Mucosa of stomach (tissue), 1 donor: ENCODE results near the gene MYO1D.
"Not testable (repeated sequence)": the region's sequence is repeated elsewhere in the genome, so short reads cannot be mapped to it uniquely, and the experiment has no call there.

Experiments used
- H3K27me3 ChIP-seq: one replicate; pipeline ENCODE4 v1.7.0; 2013; ENCODE audit warnings: mild to moderate bottlenecking, low read length; ENCODE audit not compliant: control insufficient read depth, insufficient read depth
- H3K36me3 ChIP-seq: one replicate; pipeline ENCODE4 v1.7.0; 2013; ENCODE audit warnings: low read length; ENCODE audit not compliant: control insufficient read depth, insufficient read depth
- H3K4me1 ChIP-seq: one replicate; pipeline ENCODE4 v1.7.0; 2013; ENCODE audit warnings: mild to moderate bottlenecking, low read length; ENCODE audit not compliant: control insufficient read depth, insufficient read depth
- H3K4me3 ChIP-seq: one replicate; pipeline ENCODE4 v1.7.0; 2013; ENCODE audit warnings: low read length
- H3K9ac ChIP-seq: one replicate; pipeline ENCODE4 v1.7.0; 2013; ENCODE audit warnings: mild to moderate bottlenecking, low read length, moderate library complexity
- H3K9me3 ChIP-seq: one replicate; pipeline ENCODE4 v1.7.0; 2013; ENCODE audit warnings: mild to moderate bottlenecking, low read length, moderate library complexity; ENCODE audit not compliant: control insufficient read depth
- donor health status: Pancreatic carcinoma.

The MYO1D gene

DNA sequence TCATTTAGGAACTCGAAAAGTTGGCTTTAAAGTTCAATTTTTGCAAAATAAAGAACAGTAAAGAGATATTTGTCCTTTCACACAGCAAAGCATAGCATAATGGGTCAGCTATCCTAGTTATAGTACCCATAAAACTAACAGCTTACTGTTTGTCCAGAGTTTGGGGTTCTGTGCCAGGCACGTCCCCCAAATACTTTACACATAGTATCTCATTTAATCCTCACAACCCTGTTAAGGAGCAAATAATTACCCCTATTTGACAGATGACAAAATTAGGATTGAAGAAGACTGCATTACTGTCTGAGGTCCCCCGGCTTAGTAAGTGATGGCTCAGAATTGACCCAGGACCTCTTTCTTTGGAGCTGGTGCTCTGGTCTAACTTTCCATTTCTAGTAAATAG lies 52.6 kb downstream of the MYO1D start:
- Histone ChIP-seq H3K27me3 (no peaks in the 10 kb centered on the region), H3K36me3 (no peaks in the 10 kb centered on the region), H3K9ac (no peak overlapping the region)

GRCh38 chr17:32822996-32823395 lies 53.9 kb downstream of the MYO1D start:
- Histone ChIP-seq H3K9ac (no peak overlapping the region), H3K4me3 (no peak overlapping the region), H3K36me3 (no peaks in the 10 kb centered on the region), H3K27me3 (no peaks in the 10 kb centered on the region), H3K9me3 (no peaks in the 10 kb centered on the region), H3K4me1 (peaks cover 15% of the 10 kb centered on the region)

More for the DNA sequence above, 52.6 kb downstream of the MYO1D start:
- Histone ChIP-seq H3K4me1 (peaks cover 22% of the 10 kb centered on the region), H3K4me3 (no peak overlapping the region), H3K9me3 (no peaks in the 10 kb centered on the region)

DNA sequence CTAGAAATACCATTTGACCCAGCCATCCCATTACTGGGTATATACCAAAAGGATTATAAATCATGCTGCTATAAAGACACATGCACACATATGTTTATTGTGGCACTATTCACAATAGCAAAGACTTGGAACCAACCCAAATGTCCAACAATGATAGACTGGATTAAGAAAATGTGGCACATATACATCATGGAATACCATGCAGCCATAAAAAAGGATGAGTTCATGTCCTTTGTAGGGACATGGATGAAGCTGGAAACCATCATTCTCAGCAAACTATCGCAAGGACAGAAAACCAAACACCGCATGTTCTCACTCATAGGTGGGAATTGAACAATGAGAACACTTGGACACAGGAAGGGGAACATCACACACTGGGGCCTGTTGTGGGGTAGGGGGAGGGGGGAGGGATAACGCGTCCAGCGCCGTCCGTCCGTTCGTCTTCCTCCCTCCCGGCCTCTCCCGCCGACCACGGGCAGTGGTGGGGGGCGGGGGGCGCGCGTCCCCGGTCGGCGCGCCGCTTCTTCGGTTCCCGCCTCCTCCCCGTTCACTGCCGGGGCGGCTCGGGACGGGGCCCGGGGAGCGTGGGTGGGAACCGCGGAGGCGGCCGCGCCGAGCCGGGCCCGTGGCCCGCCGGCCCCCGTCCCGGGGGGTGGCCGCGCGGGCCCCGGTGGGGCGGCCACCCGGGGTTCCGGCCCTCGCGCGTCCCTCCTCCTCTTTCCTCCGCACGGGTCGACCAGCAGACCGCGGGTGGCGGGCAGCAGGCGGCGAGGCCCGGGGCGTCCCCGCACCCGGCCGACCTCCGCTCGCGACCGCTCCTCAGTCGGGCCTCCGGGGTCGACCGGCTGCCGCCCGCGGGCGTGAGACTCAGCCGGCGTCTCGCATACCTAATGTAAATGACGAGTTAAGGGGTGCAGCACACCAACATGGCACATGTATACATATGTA lies 54.7 kb downstream of the MYO1D start:
- not testable (repeated sequence) for H3K4me3 ChIP-seq, H3K27me3 ChIP-seq, H3K9me3 ChIP-seq, H3K9ac ChIP-seq, H3K36me3 ChIP-seq
- H3K4me1 ChIP-seq = peaks cover 15% of the 10 kb centered on the region

DNA sequence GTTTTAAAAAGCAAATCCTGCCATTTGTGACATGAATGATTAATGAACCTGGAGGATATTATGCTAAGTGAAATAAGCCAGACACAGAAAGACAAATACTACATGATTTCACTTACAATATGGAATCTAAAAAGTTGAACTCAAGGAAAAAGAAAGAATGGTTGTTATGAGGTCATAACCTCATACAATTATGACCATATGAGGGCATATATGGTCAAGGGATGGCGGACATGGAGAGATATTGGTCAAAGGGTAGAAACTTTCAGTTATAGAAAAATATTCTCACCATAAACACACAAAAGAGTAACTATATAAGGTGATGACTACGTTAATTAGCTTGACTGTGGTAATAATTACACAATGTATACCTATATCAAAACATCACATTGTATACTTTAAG lies 56.5 kb downstream of the MYO1D start:
- no peaks in the 10 kb centered on the region for H3K36me3 ChIP-seq
- H3K4me1 ChIP-seq = peaks cover 6% of the 10 kb centered on the region
- no peaks in the 10 kb centered on the region for H3K27me3 ChIP-seq
- H3K9ac ChIP-seq = no peak overlapping the region
- H3K9me3 ChIP-seq = no peaks in the 10 kb centered on the region
- no peak overlapping the region for H3K4me3 ChIP-seq

GRCh38 chr17:32819787-32820186 lies 57.1 kb downstream of the MYO1D start:
- H3K4me3 ChIP-seq = no peak overlapping the region
- H3K9me3 ChIP-seq = no peaks in the 10 kb centered on the region
- no peaks in the 10 kb centered on the region for H3K36me3 ChIP-seq
- H3K9ac ChIP-seq = no peak overlapping the region
- H3K4me1 ChIP-seq = peaks cover 1% of the 10 kb centered on the region
- H3K27me3 ChIP-seq = no peaks in the 10 kb centered on the region

DNA sequence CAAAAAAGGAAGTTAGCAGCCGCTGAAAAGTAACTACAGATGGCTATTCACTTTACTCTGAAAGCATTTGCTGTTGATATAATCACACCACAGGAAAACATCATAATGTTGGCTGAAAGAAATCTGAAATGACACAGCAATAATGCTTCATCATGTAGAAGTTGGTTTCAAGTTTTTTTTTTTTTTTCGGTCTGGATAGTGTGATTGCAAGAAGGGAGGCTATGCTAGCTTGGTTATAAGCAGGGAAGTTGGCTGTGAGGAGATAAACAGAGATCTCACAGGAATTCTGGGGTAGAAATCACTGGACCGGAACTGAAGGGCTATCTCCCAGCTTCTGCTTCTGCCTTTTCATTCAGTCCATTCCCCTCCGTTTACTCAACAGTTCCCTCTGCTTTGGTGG lies 57.9 kb downstream of the MYO1D start:
- no peak overlapping the region for H3K4me3 ChIP-seq
- H3K4me1 ChIP-seq = no peaks in the 10 kb centered on the region
- H3K9me3 ChIP-seq = no peaks in the 10 kb centered on the region
- no peaks in the 10 kb centered on the region for H3K36me3 ChIP-seq
- no peaks in the 10 kb centered on the region for H3K27me3 ChIP-seq
- no peak overlapping the region for H3K9ac ChIP-seq

- H3K9me3 ChIP-seq = no peaks in the 10 kb centered on the region
- no peak overlapping the region for H3K4me3 ChIP-seq
- H3K36me3 ChIP-seq = no peaks in the 10 kb centered on the region
- H3K27me3 ChIP-seq = no peaks in the 10 kb centered on the region
- no peaks in the 10 kb centered on the region for H3K4me1 ChIP-seq
- no peak overlapping the region for H3K9ac ChIP-seq
Measured at GRCh38 chr17:32815460-32815859, 61.5 kb downstream of the MYO1D start.

GRCh38 chr17:32814836-32815235 lies 62.1 kb downstream of the MYO1D start:
- no peaks in the 10 kb centered on the region for H3K4me1 ChIP-seq

DNA sequence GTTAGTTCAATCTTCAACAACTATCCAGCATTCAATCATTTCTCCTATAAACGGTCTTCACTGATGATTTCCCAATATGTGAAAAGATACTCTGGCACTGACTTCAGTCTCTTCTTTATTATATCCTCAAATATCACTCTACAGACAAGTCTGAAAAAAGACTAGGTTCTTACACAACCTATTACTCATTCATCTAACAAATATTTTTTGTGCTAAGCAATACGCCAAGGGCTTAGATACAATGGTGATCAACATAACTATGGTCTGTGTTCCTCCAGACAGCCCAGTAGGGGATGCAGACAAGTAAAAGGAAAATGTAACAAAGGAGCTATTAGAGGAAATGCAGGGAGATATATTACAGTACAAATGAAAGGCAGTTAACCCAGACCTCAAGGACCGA lies 63.9 kb downstream of the MYO1D start:
- Histone ChIP-seq H3K4me3 (no peak overlapping the region), H3K27me3 (no peaks in the 10 kb centered on the region), H3K9me3 (no peaks in the 10 kb centered on the region), H3K4me1 (no peaks in the 10 kb centered on the region), H3K36me3 (no peaks in the 10 kb centered on the region), H3K9ac (no peak overlapping the region)

More at GRCh38 chr17:32814836-32815235, 62.1 kb downstream of the MYO1D start:
- Histone ChIP-seq H3K9ac (no peak overlapping the region), H3K9me3 (no peaks in the 10 kb centered on the region), H3K36me3 (no peaks in the 10 kb centered on the region), H3K4me3 (no peak overlapping the region), H3K27me3 (no peaks in the 10 kb centered on the region)

- H3K9me3 ChIP-seq = no peaks in the 10 kb centered on the region
- H3K4me1 ChIP-seq = peaks cover 15% of the 10 kb centered on the region
- no peaks in the 10 kb centered on the region for H3K27me3 ChIP-seq
- no peak overlapping the region for H3K4me3 ChIP-seq
- no peaks in the 10 kb centered on the region for H3K36me3 ChIP-seq
- H3K9ac ChIP-seq = no peak overlapping the region
Measured at GRCh38 chr17:32810690-32811089, 66.2 kb downstream of the MYO1D start.

GRCh38 chr17:32807577-32807976 lies 69.3 kb downstream of the MYO1D start:
- H3K4me1 ChIP-seq = peaks cover 15% of the 10 kb centered on the region
- no peaks in the 10 kb centered on the region for H3K27me3 ChIP-seq
- H3K4me3 ChIP-seq = no peak overlapping the region
- no peaks in the 10 kb centered on the region for H3K9me3 ChIP-seq
- no peak overlapping the region for H3K9ac ChIP-seq
- no peaks in the 10 kb centered on the region for H3K36me3 ChIP-seq

DNA sequence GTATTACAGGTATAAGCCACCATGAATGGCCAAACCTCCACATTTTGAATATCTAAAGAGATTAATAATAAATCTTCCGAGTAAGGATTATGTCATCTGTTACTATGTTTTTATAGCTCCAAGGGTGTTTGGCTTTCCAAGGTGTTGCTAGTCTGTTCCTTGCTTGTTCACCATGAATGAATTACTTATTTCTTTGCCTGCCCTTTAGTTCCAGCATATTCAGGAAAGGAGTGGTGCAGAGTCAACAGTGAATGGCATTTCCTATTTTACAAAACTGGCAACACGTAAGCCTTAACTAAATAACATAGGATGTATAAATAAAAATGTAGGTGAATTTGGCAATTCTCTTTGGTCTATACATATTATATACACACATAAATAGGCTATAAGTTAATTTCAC lies 70.3 kb downstream of the MYO1D start:
- Histone ChIP-seq H3K4me1 (peaks cover 20% of the 10 kb centered on the region), H3K9me3 (no peaks in the 10 kb centered on the region), H3K9ac (no peak overlapping the region), H3K4me3 (no peak overlapping the region), H3K36me3 (no peaks in the 10 kb centered on the region), H3K27me3 (no peaks in the 10 kb centered on the region)
